AG08396 (cell line): Measurements from ENCODE around the gene PSAT1.
"Not testable (repeated sequence)": the region's sequence is repeated elsewhere in the genome, so short reads cannot be mapped to it uniquely, and the experiment has no call there.

Experiments
- DNase-seq: peaks from one replicate; pipeline ENCODE4 v3.0.0; 2012; ENCODE audit warnings: low spot score, mixed read lengths

Gene PSAT1

DNA sequence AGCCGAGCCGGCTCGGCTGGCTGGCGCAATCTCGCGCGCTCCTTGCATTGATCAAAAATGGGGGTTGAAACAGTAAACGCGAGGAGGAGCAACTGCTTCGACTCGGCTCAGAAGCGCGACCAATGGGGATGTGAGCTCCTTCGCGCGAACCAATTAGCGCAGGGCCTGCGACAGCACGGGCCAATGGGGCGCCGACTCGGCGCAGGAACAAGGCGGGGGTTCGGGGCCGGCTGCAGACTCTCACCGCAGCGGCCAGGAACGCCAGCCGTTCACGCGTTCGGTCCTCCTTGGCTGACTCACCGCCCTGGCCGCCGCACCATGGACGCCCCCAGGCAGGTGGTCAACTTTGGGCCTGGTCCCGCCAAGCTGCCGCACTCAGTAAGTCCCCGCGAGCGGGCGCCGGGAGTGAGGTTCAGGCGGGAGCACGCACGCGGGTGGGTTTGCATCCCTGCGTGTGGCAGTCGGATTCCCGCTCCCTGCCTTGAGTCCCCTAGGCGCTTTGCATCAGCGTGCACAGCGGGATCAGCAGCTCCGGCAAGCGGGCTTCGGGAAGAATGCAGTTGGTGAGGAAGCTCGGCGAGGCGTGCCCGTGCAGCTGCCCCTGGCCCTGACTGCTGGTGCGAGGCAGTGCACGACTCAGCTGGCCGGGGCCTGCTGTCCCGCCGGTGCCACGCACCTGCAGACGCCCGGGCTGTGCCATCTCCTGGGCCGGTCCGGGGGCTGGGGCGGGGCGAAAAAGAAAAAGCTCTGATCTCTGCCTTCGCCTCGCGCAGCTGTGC is at the start of gene PSAT1:
PSAT1 (plus strand) TSS at position 233 of the 779 bp plus-strand sequence; CDS start at position 319, 86 bp downstream.
- DNase-seq = peak; percentile 99

GRCh38 chr9:78248635-78249034 is 48.3 kb upstream of the PSAT1 start:
- no peak for DNase-seq

- no peak for DNase-seq
Measured at GRCh38 chr9:78249542-78249941, 47.4 kb upstream of the PSAT1 start.

DNA sequence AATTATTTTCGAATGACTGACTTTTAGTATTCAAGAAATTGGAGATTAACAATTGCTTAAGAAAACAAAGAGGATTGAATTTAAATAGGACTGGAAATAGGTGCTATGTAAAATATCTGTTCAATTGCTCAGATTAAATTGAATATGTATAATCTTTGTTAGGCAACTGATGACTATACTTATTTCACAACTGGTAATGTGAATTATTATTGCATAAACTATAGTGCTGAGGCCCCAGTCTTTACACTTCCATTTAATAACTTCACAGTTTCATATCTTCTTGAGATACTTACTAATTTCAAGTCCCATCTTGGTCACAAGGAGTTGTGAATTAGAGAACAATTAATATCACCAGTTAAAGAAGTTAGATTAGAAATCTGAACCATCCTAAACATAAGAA is 44.3 kb upstream of the PSAT1 start:
- no peak for DNase-seq

DNA sequence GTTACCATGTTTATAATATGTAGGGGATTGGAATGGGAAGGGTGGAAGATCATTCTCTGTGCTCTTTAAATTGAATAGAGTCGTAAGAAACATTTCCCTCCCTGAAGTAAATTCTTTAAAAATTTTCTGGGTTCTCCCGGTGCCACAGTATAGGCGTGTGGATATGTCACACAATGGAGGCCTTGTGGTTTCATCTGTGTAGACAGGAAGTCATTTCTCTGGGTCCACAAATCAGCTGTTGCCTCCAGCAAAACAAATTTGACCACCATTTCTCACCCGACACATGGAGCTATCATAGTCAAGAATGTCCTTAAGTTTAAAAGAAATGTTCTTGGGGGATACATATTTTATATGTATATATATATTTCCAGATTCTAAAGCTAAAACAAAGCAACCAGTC is 43.6 kb upstream of the PSAT1 start:
- no peak for DNase-seq

GRCh38 chr9:78261403-78262001 is 35.4 kb upstream of the PSAT1 start:
- peak; percentile 10 for DNase-seq

DNA sequence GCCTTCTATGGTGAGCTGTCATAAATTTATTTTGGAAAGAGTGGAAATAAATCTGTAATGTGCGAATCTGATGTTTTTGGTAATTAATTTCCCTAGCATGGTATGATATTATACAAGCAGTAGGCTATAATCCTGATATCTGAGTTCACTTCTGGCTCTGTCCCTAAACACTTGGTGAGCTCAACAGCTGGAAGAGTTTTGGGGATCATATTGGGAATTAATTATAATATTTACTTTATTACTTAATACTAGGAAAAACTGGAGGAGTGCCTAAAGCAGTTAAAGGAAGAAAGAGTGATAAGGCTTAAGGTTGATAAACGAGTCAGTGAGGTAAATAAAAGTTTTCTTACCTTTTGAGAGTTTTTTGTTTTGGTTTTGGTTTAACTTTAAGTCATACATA is 34.3 kb upstream of the PSAT1 start:
- no peak for DNase-seq

- no peak for DNase-seq
Measured at GRCh38 chr9:78267889-78268288, 29.0 kb upstream of the PSAT1 start.

- DNase-seq = no peak
Measured at GRCh38 chr9:78269784-78270183, 27.1 kb upstream of the PSAT1 start.

- DNase-seq = no peak
Measured at GRCh38 chr9:78272307-78272706, 24.6 kb upstream of the PSAT1 start.

GRCh38 chr9:78273761-78274160 is 23.2 kb upstream of the PSAT1 start:
- no peak for DNase-seq

DNA sequence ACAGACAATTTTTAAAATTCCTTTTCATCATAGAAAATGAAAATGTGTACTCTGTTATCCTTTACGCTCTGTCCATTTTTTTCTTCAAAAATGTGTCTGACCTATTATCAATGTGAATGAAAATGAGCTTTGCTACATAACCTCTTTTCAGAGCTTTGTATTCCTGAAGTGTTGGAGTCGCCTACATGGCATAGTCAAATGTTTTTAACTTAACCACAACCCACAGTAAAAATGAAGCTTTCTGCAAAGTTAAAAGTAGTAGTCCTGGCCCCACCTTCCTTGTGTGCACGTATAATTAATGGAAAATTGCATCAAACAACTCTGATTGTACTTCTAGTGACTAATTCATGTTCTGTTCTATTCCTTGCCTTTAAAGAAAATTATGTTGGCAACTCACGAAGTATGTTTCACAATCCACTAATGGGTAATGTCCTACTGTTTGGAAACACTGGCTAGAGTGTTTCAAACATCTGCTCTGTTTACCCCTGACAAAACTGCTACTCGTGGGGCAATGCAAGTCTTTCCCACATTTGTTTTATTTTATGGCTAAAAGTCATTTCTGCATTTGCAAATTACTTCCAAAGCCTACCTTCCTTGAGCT is 18.6 kb upstream of the PSAT1 start:
- DNase-seq = peak; percentile 37

DNA sequence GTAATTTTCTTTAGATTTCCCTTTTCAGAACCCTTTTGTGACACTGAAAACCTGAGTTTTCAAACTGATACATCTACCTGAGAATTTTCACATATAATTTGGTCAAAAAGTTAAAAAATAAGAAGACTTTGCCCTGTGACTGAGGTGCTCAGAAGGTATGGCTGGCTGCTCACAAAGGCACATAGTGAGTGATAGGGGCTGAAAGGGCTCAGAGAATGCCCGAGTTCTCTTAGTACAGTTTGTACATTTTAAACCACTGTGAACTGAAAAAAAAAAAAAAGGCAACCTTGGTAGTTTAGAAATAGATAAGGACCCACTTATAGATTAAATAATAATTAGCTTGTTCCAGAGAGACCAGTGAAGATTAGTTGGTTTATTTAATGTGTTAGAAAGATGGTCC is 18.1 kb upstream of the PSAT1 start:
- no peak for DNase-seq

- peak; percentile 47 for DNase-seq
Measured at GRCh38 chr9:78280982-78281668, 15.8 kb upstream of the PSAT1 start.

DNA sequence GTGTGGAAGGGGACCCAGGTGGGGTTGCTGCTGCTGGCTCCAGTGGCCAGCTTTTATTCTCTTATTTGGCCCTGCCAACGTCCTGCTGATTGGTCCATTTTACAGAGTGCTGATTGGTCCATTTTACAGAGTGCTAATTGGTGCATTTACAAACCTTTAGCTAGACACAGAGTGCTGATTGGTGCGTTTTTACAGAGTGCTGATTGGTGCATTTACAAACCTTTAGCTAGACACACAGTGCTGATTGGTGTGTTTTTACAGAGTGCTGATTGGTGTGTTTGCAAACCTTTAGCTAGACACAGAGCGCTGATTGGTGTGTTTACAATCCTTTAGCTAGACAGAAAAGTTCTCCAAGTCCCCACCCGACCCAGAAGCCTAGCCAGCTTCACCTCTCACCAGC is 12.7 kb upstream of the PSAT1 start:
- DNase-seq = not testable (repeated sequence)

DNA sequence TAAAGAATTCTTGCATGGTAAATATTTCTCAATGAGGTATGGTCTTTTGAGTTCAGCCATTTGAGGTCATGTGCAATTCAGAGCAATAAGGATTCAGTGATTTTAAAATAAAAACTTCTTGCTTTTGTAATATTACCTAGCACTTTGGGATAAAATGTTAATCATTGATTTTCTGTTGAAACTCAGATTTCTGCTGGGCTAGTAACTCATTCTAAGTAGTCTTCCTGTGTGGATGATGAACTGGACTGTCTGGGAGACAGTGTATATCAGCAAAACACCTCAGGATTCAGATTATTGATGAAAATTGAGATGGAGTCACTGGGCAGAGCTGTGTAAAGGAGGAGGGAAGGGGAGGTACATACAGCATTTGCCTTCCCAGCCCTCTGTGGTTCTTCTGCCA is 10.8 kb upstream of the PSAT1 start:
- DNase-seq = no peak

- DNase-seq = no peak
Measured at GRCh38 chr9:78286946-78287388, 10.0 kb upstream of the PSAT1 start.

DNA sequence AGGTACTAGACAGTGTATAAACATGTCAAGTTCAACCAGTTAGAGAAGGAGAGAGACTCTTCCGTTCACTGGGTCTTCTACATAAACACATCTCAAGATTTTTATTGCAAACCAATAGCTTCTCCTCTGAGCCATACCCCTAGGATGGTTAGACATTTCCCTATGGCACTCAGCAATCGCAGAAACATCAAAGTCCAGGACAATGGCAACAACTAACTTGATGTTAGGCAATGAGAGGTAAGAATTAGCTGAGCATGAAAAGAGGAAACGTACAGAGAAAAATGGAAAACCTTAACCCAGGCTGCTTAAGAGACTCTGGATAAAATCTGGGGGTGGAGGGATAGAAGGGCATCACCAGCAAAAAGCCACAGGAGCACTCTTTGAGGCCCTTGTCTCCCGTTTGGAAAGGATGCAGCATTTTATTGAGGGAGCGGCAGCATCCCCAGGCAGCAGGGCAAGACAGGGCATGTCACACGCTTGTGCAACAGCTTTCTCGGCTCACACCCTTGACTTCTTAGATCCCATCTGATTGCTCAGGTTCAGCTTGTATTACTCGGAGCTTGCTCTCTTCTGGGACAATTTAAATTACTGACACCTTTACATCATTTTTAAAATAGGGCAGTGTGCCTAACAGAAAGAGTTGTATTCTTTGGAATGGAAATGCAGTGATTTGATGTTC is 8.6 kb upstream of the PSAT1 start:
- DNase-seq = no peak

DNA sequence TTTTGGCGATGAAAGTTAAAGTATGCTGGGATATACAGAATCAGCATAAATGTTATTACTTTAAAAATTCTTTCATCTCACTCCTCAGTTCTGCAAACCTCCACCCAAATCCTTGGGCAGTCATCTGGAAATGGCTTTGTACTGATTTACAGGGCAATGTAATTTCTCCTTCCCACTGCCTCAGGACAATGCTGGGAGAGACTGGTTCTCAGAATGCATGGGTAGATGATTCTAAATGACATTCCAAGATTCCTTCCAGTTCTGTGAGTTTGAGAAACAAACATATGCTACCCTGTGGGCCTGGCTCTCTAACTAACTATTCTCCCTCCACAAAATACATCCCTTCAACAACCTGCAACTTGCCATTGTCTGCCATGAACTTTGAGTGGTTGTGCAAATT is 7.5 kb upstream of the PSAT1 start:
- DNase-seq = no peak

DNA sequence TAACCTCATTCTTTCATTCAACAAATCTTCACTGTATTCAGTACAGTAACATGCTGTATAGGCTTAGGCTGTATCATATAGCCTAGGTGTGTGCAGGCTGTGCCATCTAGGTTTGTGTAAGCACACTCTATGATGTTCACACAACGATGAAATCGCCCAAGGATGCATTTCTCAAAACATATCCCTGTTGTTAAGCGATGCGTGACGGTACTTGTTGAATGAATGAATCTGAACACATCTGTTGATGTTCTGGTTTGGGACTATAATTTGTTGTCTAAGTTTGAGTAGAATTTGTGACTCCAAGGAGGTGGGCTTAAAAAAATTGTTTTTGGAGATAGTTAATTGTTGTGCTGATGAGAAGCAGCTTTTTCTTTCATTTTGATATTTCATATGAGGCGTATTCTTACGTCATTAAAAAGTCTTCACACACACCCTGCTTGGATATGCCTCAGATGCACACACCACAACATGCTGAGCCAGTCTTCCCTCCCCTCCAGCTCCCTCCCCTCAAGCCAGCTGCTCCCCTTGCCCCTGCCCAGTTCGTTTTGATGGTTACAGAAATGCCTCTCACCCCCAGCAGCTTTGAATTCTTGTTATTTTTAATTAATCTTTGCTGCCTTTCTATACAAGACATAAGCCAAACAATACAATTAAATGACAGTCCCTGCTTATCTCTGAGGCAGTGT is 5.5 kb upstream of the PSAT1 start:
- no peak for DNase-seq

- no peak for DNase-seq
Measured at GRCh38 chr9:78292026-78292425, 4.9 kb upstream of the PSAT1 start.
